ENCODE measurements around the gene EBNA1BP2.

Gene EBNA1BP2

GRCh38 chr1:43203859-43204258, 31.8 kb upstream of the EBNA1BP2 start:
- Histone ChIP-seq H3F3A (ENCODE audit: insufficient read depth) (no peaks in the 10 kb centered on the region), H3K9me2 (replicated peaks; ENCODE audit: insufficient read depth, low read length) (no peaks in the 10 kb centered on the region), H3K4me3 (ENCODE audit: insufficient read depth, low read length, poor library complexity, severe bottlenecking) (no peak overlapping the region), H3K79me2 (ENCODE audit: insufficient read depth, low read length) (no peaks in the 10 kb centered on the region), H2AFZ (ENCODE audit: low read depth, low read length, severe bottlenecking) (no peak overlapping the region), H3K27ac (ENCODE audit: low read depth, low read length) (no peak overlapping the region), H3K9ac (ENCODE audit: low read length) (no peak overlapping the region), H3K9me3 (ENCODE audit: insufficient read depth, low read length) (no peaks in the 10 kb centered on the region), H3K27me3 (ENCODE audit: low read length) (no peaks in the 10 kb centered on the region), H4K20me1 (ENCODE audit: low read depth, low read length) (no peaks in the 10 kb centered on the region), H3K36me3 (ENCODE audit: low read length) (no peaks in the 10 kb centered on the region), H3K4me2 (ENCODE audit: low read depth, low read length, poor library complexity, severe bottlenecking) (no peak overlapping the region)
- TF ChIP-seq EZH2phosphoT487 (conservative IDR thresholded peaks at IDR 0.05; ENCODE audit: low read length) (no peak), CTCF (IDR thresholded peaks at IDR 0.05; ENCODE audit: insufficient read depth, low read length, poor library complexity, severe bottlenecking) (no peak)

- Histone ChIP-seq H3K9ac (ENCODE audit: low read length) (no peak overlapping the region), H3K27ac (ENCODE audit: low read depth, low read length) (no peak overlapping the region), H3K36me3 (ENCODE audit: low read length) (no peaks in the 10 kb centered on the region; the same call in 1 of the 2 replicates), H3K79me2 (ENCODE audit: insufficient read depth, low read length) (no peaks in the 10 kb centered on the region), H4K20me1 (ENCODE audit: low read depth, low read length) (no peaks in the 10 kb centered on the region), H3K9me2 (replicated peaks; ENCODE audit: insufficient read depth, low read length) (no peaks in the 10 kb centered on the region), H2AFZ (ENCODE audit: low read depth, low read length, severe bottlenecking) (no peak overlapping the region), H3F3A (ENCODE audit: insufficient read depth) (no peaks in the 10 kb centered on the region), H3K27me3 (ENCODE audit: low read length) (no peaks in the 10 kb centered on the region), H3K9me3 (ENCODE audit: insufficient read depth, low read length) (peaks cover 7% of the 10 kb centered on the region; the same call in 1 of the 2 replicates), H3K4me2 (ENCODE audit: low read depth, low read length, poor library complexity, severe bottlenecking) (no peak overlapping the region), H3K4me3 (ENCODE audit: insufficient read depth, low read length, poor library complexity, severe bottlenecking) (no peak overlapping the region)
- TF ChIP-seq CTCF (IDR thresholded peaks at IDR 0.05; ENCODE audit: insufficient read depth, low read length, poor library complexity, severe bottlenecking) = no peak
- no peak for TF ChIP-seq EZH2phosphoT487 (conservative IDR thresholded peaks at IDR 0.05; ENCODE audit: low read length)
These were observed 27.1 kb upstream of the EBNA1BP2 start for GRCh38 chr1:43199093-43199726.

- H3F3A ChIP-seq (ENCODE audit: insufficient read depth) = no peaks in the 10 kb centered on the region
- TF ChIP-seq EZH2phosphoT487 (conservative IDR thresholded peaks at IDR 0.05; ENCODE audit: low read length) (no peak), CTCF (IDR thresholded peaks at IDR 0.05; ENCODE audit: insufficient read depth, low read length, poor library complexity, severe bottlenecking) (no peak)
- H3K36me3 ChIP-seq (ENCODE audit: low read length) = no peaks in the 10 kb centered on the region; the same call in 1 of the 2 replicates
These were observed 25.4 kb upstream of the EBNA1BP2 start for GRCh38 chr1:43197343-43198127.

More at GRCh38 chr1:43197343-43198127, 25.4 kb upstream of the EBNA1BP2 start:
- Histone ChIP-seq H3K9me3 (ENCODE audit: insufficient read depth, low read length) (peaks cover 8% of the 10 kb centered on the region; the same call in 1 of the 2 replicates), H2AFZ (ENCODE audit: low read depth, low read length, severe bottlenecking) (no peak overlapping the region), H3K27ac (ENCODE audit: low read depth, low read length) (no peak overlapping the region), H4K20me1 (ENCODE audit: low read depth, low read length) (no peaks in the 10 kb centered on the region), H3K4me3 (ENCODE audit: insufficient read depth, low read length, poor library complexity, severe bottlenecking) (no peak overlapping the region), H3K4me2 (ENCODE audit: low read depth, low read length, poor library complexity, severe bottlenecking) (no peak overlapping the region), H3K27me3 (ENCODE audit: low read length) (no peaks in the 10 kb centered on the region), H3K9ac (ENCODE audit: low read length) (no peak overlapping the region), H3K9me2 (replicated peaks; ENCODE audit: insufficient read depth, low read length) (no peaks in the 10 kb centered on the region), H3K79me2 (ENCODE audit: insufficient read depth, low read length) (no peaks in the 10 kb centered on the region)
